ENCODE results near the gene COA1. TPM values are rescaled to one million over a fixed set of nuclear protein-coding genes. Genes with fewer than 3 reads are reported as not detected.
"Not testable (repeated sequence)": the region's sequence is repeated elsewhere in the genome, so short reads cannot be mapped to it uniquely, and the experiment has no call there.

COA1 gene
- total and polyA plus RNA-seq, 3 donors from 2014 or later = 36.4 to 80.5 (median 75.7) TPM

- 95 to 100% methylated on average over 1 of the region's 1 CpG for WGBS, 2 donors
- Histone ChIP-seq H3K27ac (no peak overlapping the region), H3K9me3 (no peaks in the 10 kb centered on the region), H3K4me1 (no peaks in the 10 kb centered on the region), H3K36me3 (ENCODE audit: low read depth, missing control alignments) (no peaks in the 10 kb centered on the region), H3K4me3 (no peak overlapping the region), H3K27me3 (no peaks in the 10 kb centered on the region)
- intact Hi-C loops (cut with DNase I; ENCODE audit: low total_unique reads) = no loop called here
- DNase-seq = no peak
- TF ChIP-seq POLR2A (IDR thresholded peaks at IDR 0.05) = no peak
Measured at GRCh38 chr7:43711503-43711902, 17.8 kb downstream of the COA1 start.

- intact Hi-C loops (cut with DNase I; ENCODE audit: low total_unique reads); H3K27ac ChIP-seq; H3K4me3 ChIP-seq; DNase-seq; H3K4me1 ChIP-seq; H3K27me3 ChIP-seq; H3K9me3 ChIP-seq; H3K36me3 ChIP-seq (ENCODE audit: low read depth, missing control alignments): not testable (repeated sequence)
- WGBS, 2 donors = 95 to 97% methylated on average over 9 of the region's 9 CpGs
Measured at GRCh38 chr7:43708055-43708454, 21.3 kb downstream of the COA1 start.

GRCh38 chr7:43703573-43703972 lies 25.8 kb downstream of the COA1 start:
- H3K4me1 ChIP-seq = no peaks in the 10 kb centered on the region
- no peaks in the 10 kb centered on the region for H3K27me3 ChIP-seq
- no peak overlapping the region for H3K4me3 ChIP-seq
- TF ChIP-seq CTCF (IDR thresholded peaks at IDR 0.05) (no peak), POLR2A (IDR thresholded peaks at IDR 0.05) (no peak)
- H3K27ac ChIP-seq = no peak overlapping the region
- H3K9me3 ChIP-seq = no peaks in the 10 kb centered on the region
- WGBS, 2 donors = 83 to 91% methylated on average over 1 of the region's 1 CpG
- intact Hi-C loops (cut with DNase I; ENCODE audit: low total_unique reads) = no loop called here
- DNase-seq = no peak
- H3K36me3 ChIP-seq (ENCODE audit: low read depth, missing control alignments) = no peaks in the 10 kb centered on the region

GRCh38 chr7:43702974-43703373 lies 26.3 kb downstream of the COA1 start:
- Histone ChIP-seq H3K4me1 (no peaks in the 10 kb centered on the region), H3K36me3 (ENCODE audit: low read depth, missing control alignments) (no peaks in the 10 kb centered on the region), H3K27me3 (no peaks in the 10 kb centered on the region), H3K9me3 (no peaks in the 10 kb centered on the region), H3K4me3 (no peak overlapping the region), H3K27ac (no peak overlapping the region)
- DNase-seq = no peak
- intact Hi-C loops (cut with DNase I; ENCODE audit: low total_unique reads) = no loop called here
- 81 to 90% methylated on average over 1 of the region's 1 CpG for WGBS, 2 donors
- TF ChIP-seq POLR2A (IDR thresholded peaks at IDR 0.05) (no peak), CTCF (IDR thresholded peaks at IDR 0.05) (no peak)

- Histone ChIP-seq H3K4me1 (no peaks in the 10 kb centered on the region), H3K27me3 (no peaks in the 10 kb centered on the region), H3K9me3 (no peaks in the 10 kb centered on the region), H3K27ac (no peak overlapping the region), H3K36me3 (ENCODE audit: low read depth, missing control alignments) (no peaks in the 10 kb centered on the region), H3K4me3 (no peak overlapping the region)
- intact Hi-C loops (cut with DNase I; ENCODE audit: low total_unique reads) = no loop called here
- WGBS, 2 donors = 55 to 74% methylated on average over 3 of the region's 3 CpGs
- no peak for TF ChIP-seq POLR2A (IDR thresholded peaks at IDR 0.05)
- TF ChIP-seq CTCF (IDR thresholded peaks at IDR 0.05) = no peak
- DNase-seq = no peak
Measured at GRCh38 chr7:43701929-43702328, 27.4 kb downstream of the COA1 start.

GRCh38 chr7:43701500-43701854 lies 27.8 kb downstream of the COA1 start:
- TF ChIP-seq POLR2A (IDR thresholded peaks at IDR 0.05) (no peak), CTCF (IDR thresholded peaks at IDR 0.05) (no peak)
- intact Hi-C loops (cut with DNase I; ENCODE audit: low total_unique reads) = no loop called here
- H3K9me3 ChIP-seq = no peaks in the 10 kb centered on the region
- no peak for DNase-seq
- H3K36me3 ChIP-seq (ENCODE audit: low read depth, missing control alignments) = no peaks in the 10 kb centered on the region
- H3K4me1 ChIP-seq = no peaks in the 10 kb centered on the region
- no peaks in the 10 kb centered on the region for H3K27me3 ChIP-seq
- H3K27ac ChIP-seq = no peak overlapping the region
- no peak overlapping the region for H3K4me3 ChIP-seq

All from testis (tissue), 3 donors.